GM12878 (cell line): ENCODE data around the gene LCN1. TPM values are rescaled to one million over a fixed set of nuclear protein-coding genes. Genes with fewer than 3 reads are reported as not detected.

Source experiments
- ATAC-seq: fragments of 200-7000 bp; cut with Tn5 transposase; 3 replicates; pipeline ENCODE4 v1.9.1; 2020; ENCODE audit warnings: mild to moderate bottlenecking, moderate library complexity
- BruUV-seq: library from RNA; stranded (reverse); fragments of 400-500 nt; replicated peaks from 2 replicates; lab custom pipeline; 2021; lab: Mats Ljungman, UMichigan
- CTCF ChIA-PET: fragments of 300-600 bp; sonication (Branson Sonifier 250); formaldehyde crosslinking; extraction: SDS; loops from one replicate; lab custom pipeline; 2021; ENCODE audit warnings: inconsistent platforms; lab: Yijun Ruan, JAX
- POLR2A ChIA-PET: fragments of 350-600 bp; formaldehyde crosslinking; extraction: SDS; loops from one replicate; lab custom pipeline; 2021; ENCODE audit warnings: inconsistent platforms; lab: Charles Lee
- RAD21 ChIA-PET: fragments of 300-600 bp; sonication (Branson Sonifier 250); formaldehyde crosslinking; loops from one replicate; lab custom pipeline; 2023; ENCODE audit warnings: antibody characterized with exemption; ENCODE audit not compliant: unreplicated experiment; lab: Charles Lee
- SMC1A ChIA-PET: fragments of 300-600 bp; sonication (Branson Sonifier 250); formaldehyde crosslinking; loops from one replicate; lab custom pipeline; 2023; ENCODE audit not compliant: unreplicated experiment, uncharacterized antibody; lab: Charles Lee
- DNase-seq: peaks from one replicate; pipeline ENCODE4 v3.0.0-alpha.2; 2011; ENCODE audit warnings: low read depth, low spot score
- FAIRE-seq: peaks from 3 replicates; lab custom pipeline; 2011; peaks lifted over from hg19 to GRCh38; lab: Jason Lieb, UNC
- H2AFZ ChIP-seq: 2 replicates; pipeline ENCODE4 v1.6.0; 2011; ENCODE audit warnings: low read depth, low read length, control low read depth; ENCODE audit not compliant: control insufficient read depth
- H3K27ac ChIP-seq: 2 replicates; pipeline ENCODE4 v1.5.1; 2011; ENCODE audit warnings: control low read depth; ENCODE audit not compliant: control insufficient read depth, insufficient read depth
- H3K27me3 ChIP-seq, 2 experiments: replicated peaks in 1 of 2; 2 replicates each; pipeline versions ENCODE4 v1.6.0 to v1.6.1; 2011; ENCODE audit warnings: low read length in 1 of 2; ENCODE audit not compliant: control insufficient read depth in 2 of 2, insufficient read depth in 2 of 2
- H3K36me3 ChIP-seq, 2 experiments: 2 replicates each; pipeline ENCODE4 v1.5.1; 2011; ENCODE audit warnings: low read length in 1 of 2; ENCODE audit not compliant: control insufficient read depth in 2 of 2, insufficient read depth in 2 of 2
- H3K4me1 ChIP-seq: 2 replicates; pipeline ENCODE4 v1.6.1; 2011; ENCODE audit warnings: mild to moderate bottlenecking, low read length, moderate library complexity, mixed read lengths; ENCODE audit not compliant: control insufficient read depth, insufficient read depth
- H3K4me2 ChIP-seq: 2 replicates; pipeline ENCODE4 v1.6.0; 2011; ENCODE audit warnings: control low read depth; ENCODE audit not compliant: control insufficient read depth, insufficient read depth
- H3K4me3 ChIP-seq: fragments of 200-600 bp; sonication (generic); 2 replicates; pipeline ENCODE4 v1.5.1; 2016
- H3K79me2 ChIP-seq: 2 replicates; pipeline ENCODE4 v1.6.0; 2011; ENCODE audit warnings: low read length; ENCODE audit not compliant: control insufficient read depth, insufficient read depth
- H3K9ac ChIP-seq: 2 replicates; pipeline ENCODE4 v1.8.0; 2011; ENCODE audit warnings: low read length, control low read depth, mixed read lengths; ENCODE audit not compliant: control insufficient read depth, insufficient read depth
- H3K9me3 ChIP-seq: replicated peaks from 3 replicates; pipeline ENCODE4 v1.5.1; 2011; ENCODE audit warnings: mild to moderate bottlenecking, low read length; ENCODE audit not compliant: control insufficient read depth, insufficient read depth
- H4K20me1 ChIP-seq: 2 replicates; pipeline ENCODE4 v1.6.0; 2011; ENCODE audit not compliant: control insufficient read depth, insufficient read depth
- GATAD2B ChIP-seq: fragments of 450-650 bp; conservative IDR thresholded peaks from 2 replicates; pipeline ENCODE4 v1.6.1; 2017; ENCODE audit warnings: low read depth, mild to moderate bottlenecking, moderate library complexity
- PBX3 ChIP-seq: IDR thresholded peaks from 2 replicates; pipeline ENCODE4 v1.6.1; 2011; ENCODE audit warnings: mild to moderate bottlenecking, low read depth, low read length, moderate library complexity; ENCODE audit not compliant: insufficient replicate concordance
- SIN3A ChIP-seq: IDR thresholded peaks from 2 replicates; pipeline ENCODE4 v1.6.1; 2012; ENCODE audit warnings: low read depth, low read length, improper control_type of control experiment
- WGBS: methylation state at CpG from one replicate; pipeline ENCODE4 v1.1.6; 2016; ENCODE audit warnings: low lambda C conversion rate; ENCODE audit not compliant: insufficient replicate concordance, insufficient coverage; ENCODE audit errors: missing lambda C conversion rate; 5-methylcytosine and 5-hydroxymethylcytosine counted together
- in situ Hi-C: fragments of 300-500 bp; cut with MboI; formaldehyde crosslinking; loops from 9 replicates; pipeline ENCODE4 v1.14.3; 2018; ENCODE audit warnings: mixed read lengths
- intact Hi-C: fragments of 100-400 bp; cut with micrococcal nuclease; formaldehyde crosslinking; loops from one replicate; pipeline ENCODE4 v1.14.2; 2022; ENCODE audit not compliant: unreplicated experiment
- polyA plus RNA-seq, 11 experiments: library from polyadenylated mRNA; depleted of rRNA in 4 of 11; unstranded in 6 of 11; stranded (reverse) in 5 of 11; fragments of >200 nt; fragmentation: Nextera tagmentation in 4 of 11; fragmentation: Illumina TruSeq in 1 of 11; extraction: Ambion mirVana in 4 of 11; extraction: Trizol in 1 of 11; gene quantifications; 1 replicate in 1 of 11; 2 replicates in 10 of 11; pipeline versions ENCODE4 v1.2.1 to v1.2.3, GENCODE V29; 2011 to 2016; ENCODE audit warnings: inconsistent platforms in 2 of 11, missing spikeins in 2 of 11, low read depth in 1 of 11
- total RNA-seq, 4 experiments: library from RNA; depleted of rRNA in 3 of 4; stranded (reverse); fragments of >200 nt in 3 of 4; fragmentation: Illumina TruSeq in 1 of 4; extraction: Trizol in 1 of 4; gene quantifications; 2 replicates each; pipeline versions ENCODE4 v1.2.1 to v1.2.3, GENCODE V29; 2013 to 2021

The LCN1 gene
- total and polyA plus RNA-seq, 10 of the 15 experiments (the other 5 are each of a cell fraction or from before 2014, with no cell fraction given) = not detected

DNA sequence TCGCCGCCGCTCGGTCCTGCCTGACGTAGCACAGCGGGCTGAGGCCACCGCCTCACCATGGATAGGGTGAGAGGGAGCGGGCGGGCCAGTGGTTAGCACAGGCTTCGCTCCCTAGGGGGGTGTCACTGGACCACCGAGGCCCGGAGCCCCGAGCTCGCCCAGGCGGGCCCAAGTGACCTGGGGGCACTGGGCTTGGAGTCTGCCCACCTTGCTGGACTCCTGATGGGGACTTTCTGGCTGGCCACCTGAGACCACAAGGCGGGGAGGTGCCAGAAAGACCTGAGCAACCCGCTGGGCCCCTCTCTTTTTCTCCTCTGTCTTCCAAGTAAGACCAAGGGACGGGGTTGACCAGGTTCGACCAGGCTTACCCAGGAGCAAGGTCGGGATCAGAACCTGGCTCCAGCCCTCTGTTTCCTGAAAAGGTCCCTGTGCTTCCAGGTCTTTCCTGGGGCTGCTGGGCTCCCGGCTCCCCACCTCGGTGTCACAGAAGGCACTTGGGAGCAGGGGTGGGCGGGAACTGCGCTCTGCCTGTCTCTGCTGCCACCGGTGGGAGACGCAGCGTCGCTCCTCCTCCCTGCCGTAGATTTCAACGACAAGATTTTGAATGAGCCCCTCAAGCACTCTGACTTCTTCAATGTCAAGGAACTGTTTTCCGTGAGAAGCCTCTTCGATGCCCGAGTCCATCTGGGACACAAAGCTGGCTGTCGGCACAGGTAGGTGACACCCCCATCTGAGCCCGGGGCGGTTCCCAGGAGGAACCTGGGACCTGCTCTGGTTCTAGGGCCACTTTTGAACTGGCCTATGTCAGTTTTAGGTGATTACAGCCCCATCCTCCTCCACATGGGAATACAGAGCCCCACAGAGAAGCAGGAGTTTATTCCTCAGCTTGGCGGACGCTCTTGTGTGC is 19.7 kb upstream of the LCN1 start:
- intact Hi-C loops = no loop called here
- H3K36me3 ChIP-seq = peaks cover 10 to 22% of the 10 kb centered on the region in 2 experiments; a peak in 3 of 4 replicates
- FAIRE-seq = no peak
- no peak for TF ChIP-seq PBX3
- TF ChIP-seq SIN3A = 0 out of 2 replicates have a peak, but pooled peaks have one; percentile 21
- 0 out of 2 replicates have a peak, but pooled peaks have one; percentile 0 for TF ChIP-seq GATAD2B
- TF ChIP-seq, all 136 proteins: peak for 2
- peaks cover 17% of the 10 kb centered on the region for H3K4me1 ChIP-seq
- peak overlapping the region; percentile 91 for H3K4me2 ChIP-seq
- SMC1A ChIA-PET = no interaction called here
- CTCF ChIA-PET = no interaction called here
- H4K20me1 ChIP-seq = peaks cover 4% of the 10 kb centered on the region; the same call in 1 of the 2 replicates
- H3K9ac ChIP-seq = peak overlapping the region; percentile 77
- H3K27ac ChIP-seq = peak overlapping the region; percentile 63
- H2AFZ ChIP-seq = peak overlapping the region; percentile 86; the same call in 1 of the 2 replicates
- no peaks in the 10 kb centered on the region for H3K27me3 ChIP-seq
- 50% methylated on average over 37 of the region's 38 CpGs for WGBS
- H3K9me3 ChIP-seq = no peaks in the 10 kb centered on the region
- in situ Hi-C loops = no loop called here
- peaks cover 14% of the 10 kb centered on the region for H3K79me2 ChIP-seq
- RAD21 ChIA-PET = no interaction called here
- POLR2A ChIA-PET = no interaction called here
- ATAC-seq = peak; percentile 87; the same call in 2 of the 3 replicates
- no TSS peak for BruUV-seq
- H3K4me3 ChIP-seq = peak overlapping the region; percentile 58
- DNase-seq = no peak
